Kidney epithelial cell (primary cell): Measurements from ENCODE around the gene RHBDL2. TPM values are rescaled to one million over a fixed set of nuclear protein-coding genes. Genes with fewer than 3 reads are reported as not detected.
"Not testable (repeated sequence)": the region's sequence is repeated elsewhere in the genome, so short reads cannot be mapped to it uniquely, and the experiment has no call there.

ENCODE experiments used
- DNase-seq: peaks from one replicate; pipeline ENCODE4 v3.0.0-alpha.2; 2010; ENCODE audit warnings: low read depth
- H3K27me3 ChIP-seq: 2 replicates; pipeline ENCODE4 v1.6.0; 2011; ENCODE audit warnings: low read length; ENCODE audit not compliant: control insufficient read depth, insufficient read depth
- H3K36me3 ChIP-seq: 2 replicates; pipeline ENCODE4 v1.5.1; 2011; ENCODE audit warnings: low read length; ENCODE audit not compliant: control insufficient read depth, insufficient read depth
- H3K4me3 ChIP-seq: 2 replicates; pipeline ENCODE4 v1.5.1; 2011; ENCODE audit warnings: low read depth, mild to moderate bottlenecking, control low read depth, low read length
- total RNA-seq: library from RNA; depleted of rRNA; stranded (reverse); fragments of >200 nt; gene quantifications from 2 replicates; pipeline ENCODE4 v1.2.3, GENCODE V29; 2015
- TF ChIP-seq, protein P1 (sequence below): IDR thresholded peaks from 2 replicates; pipeline ENCODE4 v1.5.1; 2011; ENCODE audit warnings: mild to moderate bottlenecking, moderate library complexity, low read length, control low read depth, inconsistent platforms; ENCODE audit not compliant: insufficient read depth, poor library complexity, severe bottlenecking

Gene RHBDL2
- total RNA-seq, result not detected in 2 replicates

DNA sequence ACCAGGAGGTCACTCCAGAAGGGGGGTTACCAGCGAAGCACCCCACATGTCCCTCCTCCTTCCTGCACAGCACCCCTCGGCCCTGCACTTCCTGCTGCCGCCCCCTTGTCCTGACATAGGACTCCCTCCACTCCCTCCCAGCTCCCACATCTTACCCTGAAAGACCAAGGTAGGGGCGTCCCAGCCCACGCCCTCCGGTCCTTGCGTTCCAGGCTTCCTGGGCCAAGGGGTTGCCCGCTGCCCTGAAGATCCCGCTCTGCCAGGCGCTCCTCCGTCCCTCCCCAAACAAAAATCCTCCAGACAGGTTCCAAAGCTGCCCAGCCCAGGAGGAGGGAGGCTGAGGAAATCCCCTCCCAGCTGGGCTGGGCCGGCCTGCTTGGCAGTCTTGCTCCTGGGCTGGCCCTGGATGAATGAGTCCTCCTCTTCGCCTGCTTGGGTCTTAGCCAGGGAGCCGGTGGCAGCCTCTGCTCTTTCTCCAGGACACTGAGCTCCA lies at the start of gene RHBDL2:
Gene RHBDL2 (minus strand): TSS at position 304 of the 493 bp plus-strand sequence. CDS start 22,618 bp downstream, outside the sequence.
- H3K4me3 ChIP-seq, result peak within 1 kb of the TSS; percentile 39
- no peak for DNase-seq
- H3K27me3 ChIP-seq, result no peaks in the 10 kb centered on the region
- TF ChIP-seq, protein P1, sequence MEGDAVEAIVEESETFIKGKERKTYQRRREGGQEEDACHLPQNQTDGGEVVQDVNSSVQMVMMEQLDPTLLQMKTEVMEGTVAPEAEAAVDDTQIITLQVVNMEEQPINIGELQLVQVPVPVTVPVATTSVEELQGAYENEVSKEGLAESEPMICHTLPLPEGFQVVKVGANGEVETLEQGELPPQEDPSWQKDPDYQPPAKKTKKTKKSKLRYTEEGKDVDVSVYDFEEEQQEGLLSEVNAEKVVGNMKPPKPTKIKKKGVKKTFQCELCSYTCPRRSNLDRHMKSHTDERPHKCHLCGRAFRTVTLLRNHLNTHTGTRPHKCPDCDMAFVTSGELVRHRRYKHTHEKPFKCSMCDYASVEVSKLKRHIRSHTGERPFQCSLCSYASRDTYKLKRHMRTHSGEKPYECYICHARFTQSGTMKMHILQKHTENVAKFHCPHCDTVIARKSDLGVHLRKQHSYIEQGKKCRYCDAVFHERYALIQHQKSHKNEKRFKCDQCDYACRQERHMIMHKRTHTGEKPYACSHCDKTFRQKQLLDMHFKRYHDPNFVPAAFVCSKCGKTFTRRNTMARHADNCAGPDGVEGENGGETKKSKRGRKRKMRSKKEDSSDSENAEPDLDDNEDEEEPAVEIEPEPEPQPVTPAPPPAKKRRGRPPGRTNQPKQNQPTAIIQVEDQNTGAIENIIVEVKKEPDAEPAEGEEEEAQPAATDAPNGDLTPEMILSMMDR, result no peak
- H3K36me3 ChIP-seq, result no peaks in the 10 kb centered on the region

DNA sequence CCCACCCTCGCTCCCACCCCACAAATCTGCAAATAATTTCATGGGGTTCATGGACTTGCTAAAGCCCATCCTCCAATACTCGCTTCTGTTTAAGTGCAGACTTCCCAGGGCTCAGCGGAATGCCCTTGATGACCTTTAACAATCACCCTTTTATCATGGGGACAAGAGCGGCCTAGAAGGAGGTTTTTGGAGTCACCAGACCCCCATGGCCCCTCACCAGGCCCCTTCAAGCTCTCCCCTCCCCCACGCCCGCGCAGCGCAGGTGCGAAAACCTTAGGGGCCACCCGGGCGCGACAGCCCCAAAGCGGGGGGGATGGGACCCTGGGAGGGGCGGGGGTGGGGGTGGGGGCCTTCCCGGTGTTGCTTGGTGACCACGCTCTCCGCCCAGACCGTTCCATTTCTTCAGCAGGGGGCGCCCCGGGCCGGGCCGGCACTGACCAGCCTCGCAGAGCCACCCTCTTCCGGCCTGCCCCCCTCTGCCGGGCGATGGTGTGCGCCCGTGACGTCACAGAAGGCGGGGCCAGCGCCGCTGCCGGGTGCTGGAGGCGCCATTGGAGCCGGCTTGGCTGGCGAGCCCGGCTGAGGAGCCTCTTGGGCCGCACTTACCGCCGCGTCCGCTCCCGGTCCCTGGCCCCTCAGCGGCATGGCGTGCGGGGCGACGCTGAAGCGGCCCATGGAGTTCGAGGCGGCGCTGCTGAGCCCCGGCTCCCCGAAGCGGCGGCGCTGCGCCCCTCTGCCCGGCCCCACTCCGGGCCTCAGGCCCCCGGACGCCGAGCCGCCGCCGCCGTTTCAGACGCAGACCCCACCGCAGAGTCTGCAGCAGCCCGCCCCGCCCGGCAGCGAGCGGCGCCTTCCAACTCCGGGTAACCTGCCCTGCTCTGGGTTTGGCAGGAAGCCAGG lies 49.4 kb upstream of the RHBDL2 start, which contains the start of gene AKIRIN1:
Gene AKIRIN1 (plus strand): TSS at position 539 of the 900 bp plus-strand sequence. CDS start 105 bp downstream, at position 644.
- DNase-seq, result peak; percentile 70
- H3K36me3 ChIP-seq, result no peaks in the 10 kb centered on the region
- no peaks in the 10 kb centered on the region for H3K27me3 ChIP-seq

GRCh38 chr1:38990386-38990737 lies 48.7 kb upstream of the RHBDL2 start:
- Histone ChIP-seq H3K36me3 (no peaks in the 10 kb centered on the region), H3K4me3 (peak overlapping the region; percentile 53), H3K27me3 (no peaks in the 10 kb centered on the region)
- TF ChIP-seq, protein P1, result no peak
- no peak for DNase-seq

More for the DNA sequence above, 49.4 kb upstream of the RHBDL2 start, which contains the start of gene AKIRIN1:
- TF ChIP-seq, protein P1, result no peak
- peak within 1 kb of the TSS; percentile 94 for H3K4me3 ChIP-seq

DNA sequence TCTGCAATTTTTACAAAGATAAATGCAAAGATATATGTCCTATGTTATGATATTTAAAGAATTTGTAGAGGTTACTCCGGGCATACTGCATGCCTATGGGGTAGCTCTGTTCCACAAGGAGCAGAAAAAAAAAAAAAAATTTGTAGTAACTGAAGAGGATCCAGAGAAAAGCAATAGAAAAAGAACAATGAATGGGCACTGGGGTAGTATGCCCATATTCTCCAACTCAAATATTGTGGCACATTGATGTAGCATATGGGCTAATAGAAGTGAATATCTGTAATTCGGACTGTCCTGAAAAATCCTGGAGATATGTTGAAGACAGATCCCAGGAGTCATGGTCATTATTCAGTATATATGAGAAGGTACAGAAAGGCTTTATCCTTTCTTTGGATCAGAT lies 48.3 kb upstream of the RHBDL2 start:
- H3K4me3 ChIP-seq, result no peak overlapping the region
- no peaks in the 10 kb centered on the region for H3K27me3 ChIP-seq
- DNase-seq, result no peak
- TF ChIP-seq, protein P1, result no peak
- H3K36me3 ChIP-seq, result no peaks in the 10 kb centered on the region

- H3K36me3 ChIP-seq, DNase-seq, H3K4me3 ChIP-seq, H3K27me3 ChIP-seq: not testable (repeated sequence)
These were observed 37.8 kb upstream of the RHBDL2 start for GRCh38 chr1:38979380-38979779.

DNA sequence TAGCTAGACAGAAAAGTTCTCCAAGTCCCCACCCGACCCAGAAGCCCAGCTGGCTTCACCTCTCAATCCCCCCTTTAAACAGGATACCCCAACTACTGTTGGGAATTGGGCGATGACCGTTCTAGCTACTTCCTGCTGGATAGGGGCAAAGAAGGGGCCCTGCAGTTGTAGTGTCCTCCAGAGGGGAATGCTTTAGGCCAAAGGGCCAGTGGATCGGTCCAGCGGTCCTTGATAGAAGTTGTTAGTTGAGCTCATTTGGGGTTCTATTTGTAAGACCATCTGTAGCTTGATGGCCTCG lies 36.6 kb upstream of the RHBDL2 start:
- not testable (repeated sequence) for DNase-seq, H3K4me3 ChIP-seq, H3K27me3 ChIP-seq, H3K36me3 ChIP-seq

GRCh38 chr1:38977399-38978244 lies 36.0 kb upstream of the RHBDL2 start:
- not testable (repeated sequence) for H3K27me3 ChIP-seq, H3K4me3 ChIP-seq, DNase-seq, H3K36me3 ChIP-seq
